SK-N-SH treated with all-trans-retinoic acid at 6 μM for 48 hours (cell line): ENCODE data around the gene ABHD17B.

Source experiments
- ATAC-seq: fragments of 200-7000 bp; cut with Tn5 transposase; 3 replicates; pipeline ENCODE4 v1.9.1; 2020; ENCODE audit warnings: mild to moderate bottlenecking, moderate library complexity
- ARNTL ChIP-seq: fragments of 450-650 bp; formaldehyde crosslinking; IDR thresholded peaks from 2 replicates; pipeline ENCODE4 v1.5.0; 2020; ENCODE audit warnings: low read depth, mild to moderate bottlenecking, moderate library complexity, borderline replicate concordance
- CSDC2 ChIP-seq: fragments of 250-450 bp; sonication (Bioruptor Pico); IDR thresholded peaks from 2 replicates; pipeline ENCODE4 v1.5.0; 2020; ENCODE audit warnings: mild to moderate bottlenecking, moderate library complexity
- ESRRG ChIP-seq: fragments of 250-450 bp; sonication (Bioruptor Pico); IDR thresholded peaks from 2 replicates; pipeline ENCODE4 v1.6.1; 2021; ENCODE audit warnings: mild to moderate bottlenecking
- ISL1 ChIP-seq: fragments of 250-450 bp; sonication (Bioruptor Pico); IDR thresholded peaks from 2 replicates; pipeline ENCODE4 v2.1.2; 2022; ENCODE audit warnings: mild to moderate bottlenecking, moderate library complexity
- OSR1 ChIP-seq: fragments of 250-450 bp; sonication (Bioruptor Pico); IDR thresholded peaks from 2 replicates; pipeline ENCODE4 v1.8.0; 2022; ENCODE audit warnings: moderate library complexity, mild to moderate bottlenecking, inconsistent platforms
- PPARA ChIP-seq: fragments of 250-450 bp; sonication (Bioruptor Pico); IDR thresholded peaks from 2 replicates; pipeline ENCODE4 v1.5.0; 2020; ENCODE audit warnings: mild to moderate bottlenecking, borderline replicate concordance
- RARB ChIP-seq: fragments of 250-450 bp; sonication (Bioruptor Pico); IDR thresholded peaks from 2 replicates; pipeline ENCODE4 v1.8.0; 2021; ENCODE audit warnings: mild to moderate bottlenecking, moderate library complexity
- TCF4 ChIP-seq: fragments of 250-450 bp; sonication (Bioruptor Pico); IDR thresholded peaks from 2 replicates; pipeline ENCODE4 v1.8.0; 2021; ENCODE audit warnings: mild to moderate bottlenecking, moderate library complexity, borderline replicate concordance
- TOX ChIP-seq: fragments of 250-450 bp; sonication (Bioruptor Pico); IDR thresholded peaks from 2 replicates; pipeline ENCODE4 v1.8.0; 2021; ENCODE audit warnings: mild to moderate bottlenecking, moderate library complexity, borderline replicate concordance
- ZC3H10 ChIP-seq: fragments of 250-450 bp; sonication (Bioruptor Pico); IDR thresholded peaks from 2 replicates; pipeline ENCODE4 v1.5.1; 2021; ENCODE audit warnings: mild to moderate bottlenecking, moderate library complexity
- ZFP3 ChIP-seq: fragments of 250-450 bp; sonication (Bioruptor Pico); IDR thresholded peaks from 2 replicates; pipeline ENCODE4 v1.5.0; 2020; ENCODE audit warnings: mild to moderate bottlenecking, moderate library complexity
- ZFP30 ChIP-seq: fragments of 450-650 bp; formaldehyde crosslinking; IDR thresholded peaks from 2 replicates; pipeline ENCODE4 v1.5.0; 2022; ENCODE audit warnings: mild to moderate bottlenecking, moderate library complexity
- ZNF70 ChIP-seq: fragments of 450-650 bp; formaldehyde crosslinking; IDR thresholded peaks from 2 replicates; pipeline ENCODE4 v1.5.0; 2020; ENCODE audit warnings: mild to moderate bottlenecking, moderate library complexity
- ZNF8 ChIP-seq: fragments of 450-650 bp; formaldehyde crosslinking; IDR thresholded peaks from 2 replicates; pipeline ENCODE4 v1.5.0; 2020; ENCODE audit warnings: mild to moderate bottlenecking, moderate library complexity
- TF ChIP-seq, protein P1 (sequence below): fragments of 250-450 bp; sonication (Bioruptor Pico); IDR thresholded peaks from 2 replicates; pipeline ENCODE4 v1.5.1; 2020; ENCODE audit warnings: low read depth, mild to moderate bottlenecking, moderate library complexity
- TF ChIP-seq, protein P2 (sequence below): fragments of 250-450 bp; sonication (Bioruptor Pico); IDR thresholded peaks from 2 replicates; pipeline ENCODE4 v1.8.0; 2021; ENCODE audit warnings: low read depth, mild to moderate bottlenecking, moderate library complexity, borderline replicate concordance
- TF ChIP-seq, protein P3 (sequence below): fragments of 250-450 bp; sonication (Bioruptor Pico); IDR thresholded peaks from 2 replicates; pipeline ENCODE4 v1.8.0; 2020; ENCODE audit warnings: mild to moderate bottlenecking, moderate library complexity, borderline replicate concordance
- TF ChIP-seq, protein P4 (sequence below): fragments of 250-450 bp; sonication (Bioruptor Pico); IDR thresholded peaks from 2 replicates; pipeline ENCODE4 v1.5.1; 2021; ENCODE audit warnings: mild to moderate bottlenecking, moderate library complexity
- TF ChIP-seq, protein P5 (sequence below): fragments of 250-450 bp; sonication (Bioruptor Pico); IDR thresholded peaks from 2 replicates; pipeline ENCODE4 v1.5.0; 2020; ENCODE audit warnings: mild to moderate bottlenecking, moderate library complexity

ABHD17B gene

DNA sequence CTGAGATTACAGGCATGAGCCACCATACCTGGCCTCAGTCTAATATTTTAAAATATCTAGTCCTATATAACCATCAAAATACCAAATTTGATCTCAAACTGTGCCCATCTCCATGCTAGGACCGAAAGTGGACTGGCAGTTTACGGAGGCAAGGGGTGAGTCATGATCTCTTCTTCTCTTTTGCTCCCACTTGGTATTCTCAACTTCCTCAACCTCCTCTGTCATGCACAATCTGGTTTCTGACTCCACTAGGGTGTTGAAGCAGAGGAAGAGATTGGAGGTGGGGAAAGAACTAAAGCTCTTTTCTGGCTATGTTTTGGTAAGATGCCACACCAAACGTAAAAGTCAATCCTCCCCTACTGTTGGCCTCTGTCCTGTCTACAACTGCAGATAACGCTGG, 86.7 kb downstream of the ABHD17B start:
- TF ChIP-seq ZC3H10 (CRISPR knock-in tag): no peak
- TF ChIP-seq, protein P1, sequence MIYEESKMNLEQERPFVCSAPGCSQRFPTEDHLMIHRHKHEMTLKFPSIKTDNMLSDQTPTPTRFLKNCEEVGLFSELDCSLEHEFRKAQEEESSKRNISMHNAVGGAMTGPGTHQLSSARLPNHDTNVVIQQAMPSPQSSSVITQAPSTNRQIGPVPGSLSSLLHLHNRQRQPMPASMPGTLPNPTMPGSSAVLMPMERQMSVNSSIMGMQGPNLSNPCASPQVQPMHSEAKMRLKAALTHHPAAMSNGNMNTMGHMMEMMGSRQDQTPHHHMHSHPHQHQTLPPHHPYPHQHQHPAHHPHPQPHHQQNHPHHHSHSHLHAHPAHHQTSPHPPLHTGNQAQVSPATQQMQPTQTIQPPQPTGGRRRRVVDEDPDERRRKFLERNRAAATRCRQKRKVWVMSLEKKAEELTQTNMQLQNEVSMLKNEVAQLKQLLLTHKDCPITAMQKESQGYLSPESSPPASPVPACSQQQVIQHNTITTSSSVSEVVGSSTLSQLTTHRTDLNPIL (CRISPR knock-in tag): no peak
- TF ChIP-seq, protein P2, sequence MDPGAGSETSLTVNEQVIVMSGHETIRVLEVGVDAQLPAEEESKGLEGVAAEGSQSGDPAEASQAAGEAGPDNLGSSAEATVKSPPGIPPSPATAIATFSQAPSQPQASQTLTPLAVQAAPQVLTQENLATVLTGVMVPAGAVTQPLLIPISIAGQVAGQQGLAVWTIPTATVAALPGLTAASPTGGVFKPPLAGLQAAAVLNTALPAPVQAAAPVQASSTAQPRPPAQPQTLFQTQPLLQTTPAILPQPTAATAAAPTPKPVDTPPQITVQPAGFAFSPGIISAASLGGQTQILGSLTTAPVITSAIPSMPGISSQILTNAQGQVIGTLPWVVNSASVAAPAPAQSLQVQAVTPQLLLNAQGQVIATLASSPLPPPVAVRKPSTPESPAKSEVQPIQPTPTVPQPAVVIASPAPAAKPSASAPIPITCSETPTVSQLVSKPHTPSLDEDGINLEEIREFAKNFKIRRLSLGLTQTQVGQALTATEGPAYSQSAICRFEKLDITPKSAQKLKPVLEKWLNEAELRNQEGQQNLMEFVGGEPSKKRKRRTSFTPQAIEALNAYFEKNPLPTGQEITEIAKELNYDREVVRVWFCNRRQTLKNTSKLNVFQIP (CRISPR knock-in tag): no peak
- no peak for ATAC-seq

DNA sequence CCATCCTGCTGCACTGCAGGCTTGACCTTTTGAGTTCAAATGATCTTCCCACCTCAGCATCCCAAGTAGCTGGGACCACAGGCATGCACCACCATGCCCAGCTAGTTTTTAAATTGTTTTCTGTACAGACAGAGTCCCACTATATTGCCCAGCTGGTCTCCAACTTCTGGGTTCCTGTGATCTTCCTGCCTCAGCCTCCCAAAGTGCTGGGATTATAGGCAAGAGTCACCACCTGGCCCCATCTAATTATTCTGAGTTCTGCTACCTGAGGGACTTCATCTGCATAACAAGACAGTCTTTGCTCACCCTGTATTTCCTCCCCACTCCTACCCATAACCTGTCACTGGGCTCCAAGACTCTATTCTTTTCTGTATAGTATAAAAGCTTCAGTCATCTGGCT, 88.1 kb downstream of the ABHD17B start:
- no peak for ATAC-seq
- TF ChIP-seq PPARA (CRISPR knock-in tag) (no peak), TOX (CRISPR knock-in tag) (no peak), CSDC2 (no peak), ZFP30 (CRISPR knock-in tag) (no peak), OSR1 (CRISPR knock-in tag) (no peak), RARB (CRISPR knock-in tag) (no peak), ZC3H10 (CRISPR knock-in tag) (no peak), ZFP3 (CRISPR knock-in tag) (no peak), TCF4 (CRISPR knock-in tag) (no peak), ARNTL (CRISPR knock-in tag) (no peak), ZNF8 (no peak), ZNF70 (no peak), ESRRG (CRISPR knock-in tag) (no peak), ISL1 (CRISPR knock-in tag) (no peak)
- TF ChIP-seq, protein P1 (CRISPR knock-in tag): no peak
- TF ChIP-seq, protein P3, sequence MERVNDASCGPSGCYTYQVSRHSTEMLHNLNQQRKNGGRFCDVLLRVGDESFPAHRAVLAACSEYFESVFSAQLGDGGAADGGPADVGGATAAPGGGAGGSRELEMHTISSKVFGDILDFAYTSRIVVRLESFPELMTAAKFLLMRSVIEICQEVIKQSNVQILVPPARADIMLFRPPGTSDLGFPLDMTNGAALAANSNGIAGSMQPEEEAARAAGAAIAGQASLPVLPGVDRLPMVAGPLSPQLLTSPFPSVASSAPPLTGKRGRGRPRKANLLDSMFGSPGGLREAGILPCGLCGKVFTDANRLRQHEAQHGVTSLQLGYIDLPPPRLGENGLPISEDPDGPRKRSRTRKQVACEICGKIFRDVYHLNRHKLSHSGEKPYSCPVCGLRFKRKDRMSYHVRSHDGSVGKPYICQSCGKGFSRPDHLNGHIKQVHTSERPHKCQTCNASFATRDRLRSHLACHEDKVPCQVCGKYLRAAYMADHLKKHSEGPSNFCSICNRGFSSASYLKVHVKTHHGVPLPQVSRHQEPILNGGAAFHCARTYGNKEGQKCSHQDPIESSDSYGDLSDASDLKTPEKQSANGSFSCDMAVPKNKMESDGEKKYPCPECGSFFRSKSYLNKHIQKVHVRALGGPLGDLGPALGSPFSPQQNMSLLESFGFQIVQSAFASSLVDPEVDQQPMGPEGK (CRISPR knock-in tag): no peak
- TF ChIP-seq, protein P4, sequence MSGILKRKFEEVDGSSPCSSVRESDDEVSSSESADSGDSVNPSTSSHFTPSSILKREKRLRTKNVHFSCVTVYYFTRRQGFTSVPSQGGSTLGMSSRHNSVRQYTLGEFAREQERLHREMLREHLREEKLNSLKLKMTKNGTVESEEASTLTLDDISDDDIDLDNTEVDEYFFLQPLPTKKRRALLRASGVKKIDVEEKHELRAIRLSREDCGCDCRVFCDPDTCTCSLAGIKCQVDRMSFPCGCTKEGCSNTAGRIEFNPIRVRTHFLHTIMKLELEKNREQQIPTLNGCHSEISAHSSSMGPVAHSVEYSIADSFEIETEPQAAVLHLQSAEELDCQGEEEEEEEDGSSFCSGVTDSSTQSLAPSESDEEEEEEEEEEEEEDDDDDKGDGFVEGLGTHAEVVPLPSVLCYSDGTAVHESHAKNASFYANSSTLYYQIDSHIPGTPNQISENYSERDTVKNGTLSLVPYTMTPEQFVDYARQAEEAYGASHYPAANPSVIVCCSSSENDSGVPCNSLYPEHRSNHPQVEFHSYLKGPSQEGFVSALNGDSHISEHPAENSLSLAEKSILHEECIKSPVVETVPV (CRISPR knock-in tag): no peak
- TF ChIP-seq, protein P2 (CRISPR knock-in tag): no peak
- TF ChIP-seq, protein P5, sequence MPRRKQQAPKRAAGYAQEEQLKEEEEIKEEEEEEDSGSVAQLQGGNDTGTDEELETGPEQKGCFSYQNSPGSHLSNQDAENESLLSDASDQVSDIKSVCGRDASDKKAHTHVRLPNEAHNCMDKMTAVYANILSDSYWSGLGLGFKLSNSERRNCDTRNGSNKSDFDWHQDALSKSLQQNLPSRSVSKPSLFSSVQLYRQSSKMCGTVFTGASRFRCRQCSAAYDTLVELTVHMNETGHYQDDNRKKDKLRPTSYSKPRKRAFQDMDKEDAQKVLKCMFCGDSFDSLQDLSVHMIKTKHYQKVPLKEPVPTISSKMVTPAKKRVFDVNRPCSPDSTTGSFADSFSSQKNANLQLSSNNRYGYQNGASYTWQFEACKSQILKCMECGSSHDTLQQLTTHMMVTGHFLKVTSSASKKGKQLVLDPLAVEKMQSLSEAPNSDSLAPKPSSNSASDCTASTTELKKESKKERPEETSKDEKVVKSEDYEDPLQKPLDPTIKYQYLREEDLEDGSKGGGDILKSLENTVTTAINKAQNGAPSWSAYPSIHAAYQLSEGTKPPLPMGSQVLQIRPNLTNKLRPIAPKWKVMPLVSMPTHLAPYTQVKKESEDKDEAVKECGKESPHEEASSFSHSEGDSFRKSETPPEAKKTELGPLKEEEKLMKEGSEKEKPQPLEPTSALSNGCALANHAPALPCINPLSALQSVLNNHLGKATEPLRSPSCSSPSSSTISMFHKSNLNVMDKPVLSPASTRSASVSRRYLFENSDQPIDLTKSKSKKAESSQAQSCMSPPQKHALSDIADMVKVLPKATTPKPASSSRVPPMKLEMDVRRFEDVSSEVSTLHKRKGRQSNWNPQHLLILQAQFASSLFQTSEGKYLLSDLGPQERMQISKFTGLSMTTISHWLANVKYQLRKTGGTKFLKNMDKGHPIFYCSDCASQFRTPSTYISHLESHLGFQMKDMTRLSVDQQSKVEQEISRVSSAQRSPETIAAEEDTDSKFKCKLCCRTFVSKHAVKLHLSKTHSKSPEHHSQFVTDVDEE: no peak
